Gastrocnemius medialis (tissue), 4 donors: ENCODE results near the gene CBLL2.

ENCODE experiments used
- POLR2A ChIP-seq, 2 donors: fragments of 450-650 bp; IDR thresholded peaks; one replicate each; pipeline ENCODE4 v1.6.1; 2017; ENCODE audit warnings: antibody characterized with exemption in 2 of 2, mild to moderate bottlenecking in 2 of 2, moderate library complexity in 2 of 2
- TF ChIP-seq, protein P1 (sequence below), 5 experiments: fragments of 450-650 bp in 3 of 5; fragments of 200-600 bp in 2 of 5; sonication (generic) in 2 of 5; IDR thresholded peaks in 4 of 5; conservative IDR thresholded peaks in 1 of 5; 1 replicate in 4 of 5; 2 replicates in 1 of 5; pipeline ENCODE4 v1.5.1; 2016 to 2019; ENCODE audit warnings: antibody characterized with exemption in 5 of 5, mild to moderate bottlenecking in 3 of 5, moderate library complexity in 3 of 5

DNA sequence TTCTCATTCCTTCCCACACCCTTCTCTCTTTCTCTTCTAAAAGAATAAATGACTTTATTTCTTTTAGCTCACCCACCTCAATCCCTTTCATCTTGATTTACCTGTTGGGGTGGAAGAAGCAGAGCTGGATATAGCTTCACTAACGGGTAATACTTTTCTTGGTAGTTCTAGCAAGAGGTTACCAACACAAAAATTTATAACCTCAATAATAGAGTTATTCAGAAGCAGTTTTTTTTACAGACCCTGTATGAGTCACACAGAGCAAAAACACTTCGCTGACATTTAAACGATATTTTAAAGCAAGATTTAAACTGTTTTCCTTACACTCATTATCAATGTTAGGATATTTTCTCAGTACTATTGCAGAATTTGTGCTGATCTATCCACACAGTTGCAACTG lies 42.4 kb downstream of the CBLL2 start:
- TF ChIP-seq, protein P1, sequence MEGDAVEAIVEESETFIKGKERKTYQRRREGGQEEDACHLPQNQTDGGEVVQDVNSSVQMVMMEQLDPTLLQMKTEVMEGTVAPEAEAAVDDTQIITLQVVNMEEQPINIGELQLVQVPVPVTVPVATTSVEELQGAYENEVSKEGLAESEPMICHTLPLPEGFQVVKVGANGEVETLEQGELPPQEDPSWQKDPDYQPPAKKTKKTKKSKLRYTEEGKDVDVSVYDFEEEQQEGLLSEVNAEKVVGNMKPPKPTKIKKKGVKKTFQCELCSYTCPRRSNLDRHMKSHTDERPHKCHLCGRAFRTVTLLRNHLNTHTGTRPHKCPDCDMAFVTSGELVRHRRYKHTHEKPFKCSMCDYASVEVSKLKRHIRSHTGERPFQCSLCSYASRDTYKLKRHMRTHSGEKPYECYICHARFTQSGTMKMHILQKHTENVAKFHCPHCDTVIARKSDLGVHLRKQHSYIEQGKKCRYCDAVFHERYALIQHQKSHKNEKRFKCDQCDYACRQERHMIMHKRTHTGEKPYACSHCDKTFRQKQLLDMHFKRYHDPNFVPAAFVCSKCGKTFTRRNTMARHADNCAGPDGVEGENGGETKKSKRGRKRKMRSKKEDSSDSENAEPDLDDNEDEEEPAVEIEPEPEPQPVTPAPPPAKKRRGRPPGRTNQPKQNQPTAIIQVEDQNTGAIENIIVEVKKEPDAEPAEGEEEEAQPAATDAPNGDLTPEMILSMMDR (IDR thresholded peaks at IDR 0.05 in 4 of 5, conservative IDR thresholded peaks at IDR 0.05 in 1 of 5) = no peak
- no peak for TF ChIP-seq POLR2A (IDR thresholded peaks at IDR 0.05)
